GM12873 (cell line): ENCODE data around the gene OIP5.

ENCODE experiments used
- CTCF ChIP-seq: IDR thresholded peaks from 2 replicates; pipeline ENCODE4 v1.5.1; 2012; ENCODE audit warnings: low read depth, mild to moderate bottlenecking, moderate library complexity, low read length, control low read depth; ENCODE audit not compliant: insufficient read depth; ENCODE audit errors: missing control alignments

The OIP5 gene

GRCh38 chr15:41281236-41281635 lies 51.2 kb downstream of the OIP5 start:
- no peak for TF ChIP-seq CTCF

GRCh38 chr15:41279535-41280283 lies 52.7 kb downstream of the OIP5 start:
- TF ChIP-seq CTCF: no peak

- TF ChIP-seq CTCF: no peak
Measured at GRCh38 chr15:41278319-41278718, 54.1 kb downstream of the OIP5 start.

- no peak for TF ChIP-seq CTCF
Measured at GRCh38 chr15:41276831-41277230, 55.6 kb downstream of the OIP5 start.

GRCh38 chr15:41269887-41270286 lies 62.5 kb downstream of the OIP5 start:
- no peak for TF ChIP-seq CTCF

GRCh38 chr15:41263891-41264351 lies 68.5 kb downstream of the OIP5 start:
- no peak for TF ChIP-seq CTCF

GRCh38 chr15:41262571-41262970 lies 69.8 kb downstream of the OIP5 start:
- no peak for TF ChIP-seq CTCF
